DND-41 (cell line): Measurements from ENCODE around the gene SULT2B1.

ENCODE experiments used
- CTCF ChIP-seq: IDR thresholded peaks from 2 replicates; pipeline ENCODE4 v1.5.1; 2012; ENCODE audit warnings: borderline replicate concordance, low read length, moderate library complexity, mild to moderate bottlenecking; ENCODE audit not compliant: poor library complexity, severe bottlenecking; ENCODE audit errors: extremely low read depth
- EZH2 ChIP-seq: IDR thresholded peaks from 3 replicates; pipeline ENCODE4 v1.6.1; 2012; ENCODE audit warnings: borderline replicate concordance, low read depth, mild to moderate bottlenecking, moderate library complexity, low read length, inconsistent platforms; ENCODE audit not compliant: severe bottlenecking

GRCh38 chr19:48543121-48543710 is 8.8 kb upstream of the SULT2B1 start:
- TF ChIP-seq CTCF (no peak), EZH2 (no peak)
